Activated CD4-positive, alpha-beta T cell treated with anti-CD3 and anti-CD28 coated beads, Interleukin-2, amount 50 U/mL, for 48 hours (primary cell): ENCODE measurements around the gene ZNF628.
A peak's percentile ranks its signal among the peaks of the same experiment; 100 is the strongest.

Experiments used
- DNase-seq, 2 experiments: peaks; one replicate each; pipeline ENCODE4 v3.0.0-alpha.2; 2020

ZNF628 gene

DNA sequence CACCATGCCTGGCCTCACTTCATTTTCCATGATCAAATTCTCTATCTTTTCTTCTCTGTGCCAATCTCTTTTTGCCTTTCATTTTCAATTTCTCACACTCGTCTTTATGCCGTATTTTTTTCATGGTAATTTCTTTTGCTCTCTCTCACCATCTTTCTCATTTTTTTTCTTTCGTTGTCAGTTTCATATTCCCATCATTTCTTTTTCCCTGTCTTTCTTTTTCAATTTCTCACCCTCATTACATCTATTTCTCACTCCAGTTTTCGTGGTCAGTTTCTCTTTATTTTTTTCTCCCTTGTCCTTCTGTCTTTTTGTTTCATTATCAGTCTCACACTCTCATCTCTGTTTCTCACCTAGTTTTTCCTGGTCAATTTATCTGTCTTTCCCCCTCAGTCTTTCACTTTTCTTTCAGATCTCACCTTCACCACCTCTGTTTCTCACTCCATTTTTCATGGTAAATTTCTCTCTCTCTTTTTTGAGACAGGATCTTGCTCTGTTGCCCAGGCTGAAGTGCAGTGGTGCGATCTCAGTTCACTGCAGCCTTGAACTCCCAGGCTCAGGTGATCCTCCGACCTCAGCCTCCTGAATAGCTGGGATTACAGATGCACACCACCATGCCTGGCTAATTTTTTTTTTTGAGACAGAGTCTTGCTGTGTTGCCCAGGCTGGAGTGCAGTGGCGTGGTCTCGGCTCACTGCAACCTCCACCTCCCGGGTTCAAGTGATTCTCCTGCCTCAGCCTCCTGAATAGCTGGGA lies 26.0 kb downstream of the ZNF628 start:
- no peak for DNase-seq

DNA sequence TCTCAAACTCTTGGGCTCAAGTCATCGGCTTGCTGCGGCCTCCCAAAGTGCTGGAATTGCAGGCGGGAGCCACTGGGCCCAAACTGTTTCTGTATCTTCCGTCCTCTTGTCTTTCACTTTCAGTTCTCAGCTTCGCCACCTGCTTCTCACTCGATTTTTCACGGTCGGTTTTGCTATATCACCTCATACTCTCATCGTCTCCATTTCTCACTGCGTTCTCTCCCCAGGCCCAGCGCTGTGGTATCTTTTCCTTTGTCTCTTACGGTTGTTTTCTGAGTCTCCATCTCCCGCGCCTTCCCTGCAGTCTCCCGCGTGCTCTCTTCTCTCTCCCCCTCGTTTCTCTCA lies 26.7 kb downstream of the ZNF628 start:
- DNase-seq = no peak

DNA sequence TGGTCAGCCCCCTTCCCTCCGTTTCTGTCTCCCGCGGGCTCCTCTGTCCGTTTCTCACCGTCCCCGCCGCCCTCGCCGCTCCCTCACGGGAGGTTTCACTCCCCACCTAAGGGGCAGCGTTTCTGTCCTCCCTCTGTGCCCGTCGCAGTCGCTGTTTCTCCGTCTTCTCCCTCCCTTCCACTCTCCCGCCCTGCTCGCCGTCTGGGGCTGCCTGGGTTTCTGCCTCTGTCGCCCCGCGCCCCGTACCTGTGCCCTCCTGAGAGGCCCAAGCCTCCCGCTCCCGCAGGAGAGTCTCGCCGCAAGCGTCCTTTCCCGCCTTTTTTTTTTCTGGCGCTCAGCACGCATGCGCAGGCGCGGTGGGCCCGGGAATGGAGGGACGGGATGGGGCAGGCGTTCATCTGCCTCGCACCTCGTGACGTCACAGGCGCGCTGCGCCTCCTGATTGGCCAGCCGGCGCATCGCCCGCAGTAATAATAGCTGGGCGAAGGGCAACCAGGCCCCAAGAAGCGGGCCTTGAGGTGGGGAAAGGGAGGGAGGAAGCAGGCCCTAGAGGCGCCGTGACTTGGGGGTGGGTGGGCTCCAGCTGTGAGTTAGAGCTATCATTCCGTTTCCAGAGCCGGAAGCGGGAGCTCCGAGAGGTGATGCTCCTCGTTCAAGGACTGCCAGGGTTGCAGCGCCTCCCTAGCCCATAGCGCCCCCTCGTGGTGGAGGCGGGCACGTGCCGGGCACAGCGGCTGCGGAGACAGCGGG lies 27.3 kb downstream of the ZNF628 start:
- DNase-seq = peak; percentile 94 to 95

DNA sequence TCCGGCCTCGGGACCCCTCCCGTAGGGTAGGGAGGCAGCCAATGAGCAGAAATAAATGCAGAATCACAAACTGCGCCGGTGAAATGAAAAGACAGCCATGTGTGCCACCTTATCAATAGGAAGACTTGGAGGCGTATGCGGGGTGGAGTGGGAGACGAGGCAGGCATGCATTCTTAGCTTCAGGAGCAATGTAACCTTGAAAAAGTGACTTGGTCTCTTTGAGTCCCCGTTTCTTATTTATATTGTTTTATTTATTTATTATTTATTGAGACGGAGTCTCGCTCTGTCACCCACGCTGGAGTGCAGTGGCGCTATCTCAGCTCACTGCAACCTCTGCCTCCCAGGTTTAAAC lies 27.8 kb downstream of the ZNF628 start:
- DNase-seq = no peak

DNA sequence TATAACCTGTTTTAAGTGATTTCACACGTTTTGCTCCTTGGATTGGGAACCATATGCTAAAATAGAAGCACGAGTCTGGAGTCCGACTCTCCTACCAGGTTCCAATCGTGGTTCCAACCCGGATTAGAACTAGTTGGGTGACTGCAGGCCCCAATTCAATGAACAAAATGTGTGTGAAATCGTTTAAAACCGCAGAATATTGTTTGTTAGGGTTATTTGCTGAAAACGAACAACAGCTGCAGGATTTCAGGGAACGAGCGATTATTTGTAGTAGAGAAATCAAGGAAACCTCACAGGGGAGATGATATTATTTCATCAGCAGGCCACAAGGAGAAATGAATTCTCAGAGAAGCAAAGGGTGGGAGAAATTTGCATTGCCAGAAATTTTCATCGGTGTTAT lies 28.6 kb downstream of the ZNF628 start:
- no peak for DNase-seq

DNA sequence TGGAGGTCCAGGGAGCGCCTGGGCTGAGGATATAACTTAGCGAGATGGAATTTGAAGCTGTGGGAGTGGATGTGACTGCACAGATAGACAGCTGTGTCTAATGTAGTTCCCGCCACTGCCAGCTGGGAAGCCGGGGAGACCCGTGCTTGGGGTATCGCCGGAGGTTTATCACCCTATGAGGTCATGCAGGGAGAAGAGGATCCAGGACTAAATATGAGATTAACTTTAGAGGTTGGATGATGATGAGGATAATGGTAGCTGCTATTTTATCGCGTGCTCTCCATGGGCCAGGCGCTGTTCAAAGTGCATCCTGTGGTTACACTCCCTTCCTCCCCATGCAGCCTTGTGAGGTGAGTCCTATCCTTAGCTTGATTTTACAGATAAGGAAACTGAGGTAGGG lies 31.7 kb downstream of the ZNF628 start:
- no peak for DNase-seq

DNA sequence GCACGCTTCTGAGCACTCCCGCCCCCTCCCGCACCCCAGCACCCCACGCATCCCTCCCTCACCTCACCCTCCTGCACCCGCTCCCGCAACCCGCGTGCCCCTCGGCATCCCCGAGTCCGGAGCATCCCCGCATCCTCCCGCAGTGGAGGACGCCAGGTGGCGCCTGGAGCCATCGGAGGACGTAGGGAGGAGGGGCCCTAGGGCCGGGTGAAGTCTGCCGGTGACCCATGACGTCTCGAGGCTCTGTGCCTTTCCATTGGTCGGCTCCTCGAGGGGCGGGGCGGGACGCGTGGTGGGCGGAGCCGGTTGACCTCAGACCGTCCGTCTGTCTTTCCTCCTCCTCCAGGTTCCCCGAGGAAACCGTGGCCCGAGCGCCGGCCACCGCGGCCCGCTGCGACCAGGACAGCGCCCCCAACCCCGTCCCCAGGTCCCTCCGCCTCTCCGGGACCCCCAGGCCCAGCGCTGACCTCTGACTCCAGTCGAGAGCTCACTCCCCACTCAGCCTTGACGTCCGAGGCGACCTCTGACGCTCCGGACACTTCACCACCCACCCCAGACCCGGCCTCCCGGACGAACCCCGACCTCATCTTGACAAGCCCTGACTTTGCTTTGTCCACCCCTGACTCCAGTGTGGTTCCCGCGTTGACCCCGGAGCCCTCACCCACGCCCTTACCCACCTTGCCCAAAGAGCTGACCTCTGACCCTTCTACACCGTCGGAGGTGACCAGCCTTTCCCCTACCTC lies 40.6 kb downstream of the ZNF628 start:
- peak; percentile 93 to 94 for DNase-seq

DNA sequence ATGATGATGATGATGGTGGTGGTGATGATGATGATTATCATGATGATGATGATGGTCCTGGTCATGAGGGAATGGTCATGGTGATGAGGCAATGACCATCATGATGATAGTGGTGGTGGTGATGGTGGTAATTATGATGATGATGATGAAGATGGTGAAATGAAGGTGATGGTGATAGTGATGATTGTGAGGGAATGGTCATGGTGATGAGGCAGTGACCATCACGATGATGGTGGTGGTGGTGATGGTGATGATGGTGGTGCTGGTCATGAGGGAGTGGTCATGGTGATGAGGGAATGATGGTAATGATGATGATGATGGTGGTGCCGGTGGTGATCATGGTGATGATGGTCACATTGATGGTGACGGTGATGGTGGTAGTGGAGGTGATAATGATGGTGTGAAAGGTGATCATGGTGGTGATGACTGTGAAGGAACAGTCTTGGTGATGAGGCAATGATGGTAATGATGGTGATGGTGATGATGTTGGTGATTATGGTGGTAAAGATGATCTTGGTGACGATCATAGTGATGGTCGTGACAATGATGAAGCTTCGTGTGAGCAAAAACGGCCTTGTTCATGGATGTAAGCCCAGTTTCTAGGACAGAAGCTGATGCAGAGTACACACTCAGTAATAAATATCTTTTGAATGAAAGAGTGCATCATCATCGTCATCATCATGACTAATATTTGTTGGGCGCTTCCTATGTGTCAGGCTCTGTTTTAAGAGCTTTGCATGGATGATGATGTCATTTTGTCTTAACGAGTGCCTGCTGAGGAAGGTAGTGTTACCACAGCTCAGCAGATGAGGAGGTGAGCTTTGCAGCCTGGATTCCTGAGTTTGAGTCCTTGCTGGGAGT lies 43.3 kb downstream of the ZNF628 start:
- DNase-seq = no peak

DNA sequence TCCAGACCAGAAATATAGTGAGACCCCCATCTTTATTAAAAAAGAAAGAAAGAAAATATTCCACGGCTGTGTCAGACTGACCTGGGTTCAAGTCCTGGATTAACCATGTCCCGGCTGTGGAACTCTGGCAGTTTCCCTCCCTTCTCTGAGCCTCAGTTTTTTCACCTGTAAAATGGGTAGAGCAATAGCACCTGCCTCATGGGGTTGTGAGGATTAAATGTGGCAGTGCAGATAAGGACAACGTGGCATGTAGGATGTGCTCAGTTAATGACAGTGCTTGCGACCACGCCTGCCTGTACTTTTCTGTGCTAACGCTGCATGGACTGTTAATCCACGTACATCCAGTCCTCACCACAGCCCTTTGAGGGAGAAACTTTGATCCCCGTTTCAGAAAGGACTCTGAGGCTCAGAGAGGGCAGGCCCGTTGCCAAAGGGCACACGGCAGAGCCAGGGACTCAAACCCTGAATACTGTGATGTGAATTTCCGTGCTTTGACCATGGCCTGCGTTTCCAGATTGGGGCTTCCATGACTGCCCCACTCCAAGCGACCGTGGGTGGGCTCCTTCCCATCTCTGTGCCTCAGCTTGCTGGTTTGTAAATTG lies 44.4 kb downstream of the ZNF628 start:
- no peak for DNase-seq

DNA sequence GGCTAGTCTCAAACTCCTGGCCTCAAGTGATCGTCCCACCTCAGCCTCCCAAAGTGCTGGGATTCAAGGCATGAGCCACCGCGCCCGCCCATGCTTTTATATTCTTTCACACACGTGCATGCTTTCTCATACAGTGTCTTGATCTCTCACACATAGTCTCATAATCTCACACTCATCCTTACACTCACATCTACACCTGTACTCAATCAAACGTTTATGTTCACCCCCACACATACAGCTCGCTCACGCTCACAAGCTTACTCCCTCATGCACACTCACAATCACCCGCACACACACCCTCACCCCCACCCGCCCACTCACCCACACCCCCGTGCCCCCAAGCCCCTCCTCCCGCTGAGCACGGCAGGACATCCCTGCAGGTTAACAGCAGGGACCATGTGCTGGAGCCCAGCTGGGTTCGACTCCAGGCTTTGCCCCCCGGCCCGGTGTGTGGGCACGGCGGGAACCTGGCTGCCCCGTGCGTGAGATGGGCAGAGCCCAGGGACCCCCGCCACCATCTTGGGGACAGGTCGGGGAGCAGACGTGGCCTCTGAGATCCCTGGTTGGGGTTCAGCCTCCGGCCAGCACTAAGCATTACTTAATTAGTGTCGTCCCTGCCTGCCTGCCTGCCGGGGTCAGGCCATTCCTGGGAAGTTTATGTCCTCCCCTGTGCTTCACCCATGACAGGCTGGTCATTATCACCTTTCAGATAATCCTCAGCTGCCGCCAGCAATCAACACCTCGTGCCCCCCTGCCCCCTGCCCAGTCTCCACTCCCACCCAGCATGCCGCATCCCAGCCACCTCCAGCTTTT lies 49.1 kb downstream of the ZNF628 start:
- DNase-seq = no peak

DNA sequence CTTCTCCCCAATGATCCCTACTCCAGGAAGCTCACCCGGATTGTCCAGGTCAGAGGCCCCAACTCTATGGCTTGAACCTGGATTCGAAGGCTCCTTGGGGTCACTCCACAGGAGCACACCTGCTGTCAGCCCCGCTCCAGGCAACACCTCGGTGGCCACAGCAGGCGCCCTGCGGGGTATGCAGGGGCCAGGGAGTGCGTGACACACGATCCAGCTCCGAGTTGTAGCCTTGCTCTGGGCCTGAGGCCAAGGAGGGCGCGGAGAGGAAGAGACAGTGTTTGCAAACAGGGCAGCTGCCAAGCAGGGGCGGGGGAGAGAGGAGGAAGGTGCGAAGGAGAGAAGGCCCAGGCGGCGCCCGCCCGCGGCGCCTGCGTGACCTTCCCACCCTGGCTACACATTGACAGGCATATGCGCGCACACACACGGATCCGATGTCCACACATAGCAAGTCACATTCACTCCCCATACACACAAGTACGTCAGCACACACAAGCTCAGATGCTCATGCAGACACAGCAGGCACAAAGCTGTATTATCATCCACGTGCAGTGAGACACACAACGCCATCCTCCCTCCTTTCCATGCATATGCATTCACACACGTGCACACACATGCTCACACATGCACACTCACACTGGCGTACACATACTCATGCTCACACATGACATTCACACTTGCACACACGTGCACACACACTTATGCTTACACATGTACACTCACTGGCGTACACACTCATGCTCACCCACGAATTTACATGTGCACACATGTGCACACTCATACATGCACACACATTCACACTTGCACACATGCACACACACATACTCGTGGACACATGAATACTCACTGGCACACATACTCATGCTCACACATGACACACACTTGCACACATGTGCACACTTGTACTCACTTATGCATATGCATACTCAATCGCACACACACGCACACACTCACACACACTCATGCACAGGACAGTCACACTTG lies 50.1 kb downstream of the ZNF628 start:
- DNase-seq = no peak

DNA sequence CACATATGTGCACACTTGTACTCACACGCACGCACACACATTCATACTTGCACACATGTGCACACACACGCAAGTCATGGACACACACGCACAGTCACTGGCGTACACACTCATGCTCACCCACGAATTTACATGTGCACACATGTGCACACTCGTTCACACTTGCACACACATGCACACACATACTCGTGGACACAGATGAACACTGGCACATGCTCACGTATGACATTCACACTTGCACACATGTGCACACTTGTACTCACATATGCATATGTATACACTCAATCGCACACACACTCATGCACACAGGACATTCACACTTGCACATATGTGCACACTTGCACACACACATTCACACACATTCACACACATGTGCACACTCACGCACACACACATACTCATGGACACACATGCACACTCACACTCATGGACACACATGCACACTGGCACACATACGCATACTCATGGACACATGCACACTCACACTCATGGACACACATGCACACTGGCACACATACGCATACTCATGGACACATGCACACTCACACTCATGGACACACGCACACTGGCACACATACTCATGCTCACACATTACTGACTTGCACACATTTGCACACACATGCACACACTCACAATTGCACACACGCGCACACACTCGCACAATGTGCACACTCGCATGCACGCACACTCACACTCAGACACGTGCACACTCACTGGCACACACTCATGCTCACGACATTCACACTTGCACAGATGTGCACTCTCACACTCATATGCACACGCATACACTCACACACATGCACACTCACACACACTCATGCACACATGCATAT lies 51.0 kb downstream of the ZNF628 start:
- DNase-seq = no peak

DNA sequence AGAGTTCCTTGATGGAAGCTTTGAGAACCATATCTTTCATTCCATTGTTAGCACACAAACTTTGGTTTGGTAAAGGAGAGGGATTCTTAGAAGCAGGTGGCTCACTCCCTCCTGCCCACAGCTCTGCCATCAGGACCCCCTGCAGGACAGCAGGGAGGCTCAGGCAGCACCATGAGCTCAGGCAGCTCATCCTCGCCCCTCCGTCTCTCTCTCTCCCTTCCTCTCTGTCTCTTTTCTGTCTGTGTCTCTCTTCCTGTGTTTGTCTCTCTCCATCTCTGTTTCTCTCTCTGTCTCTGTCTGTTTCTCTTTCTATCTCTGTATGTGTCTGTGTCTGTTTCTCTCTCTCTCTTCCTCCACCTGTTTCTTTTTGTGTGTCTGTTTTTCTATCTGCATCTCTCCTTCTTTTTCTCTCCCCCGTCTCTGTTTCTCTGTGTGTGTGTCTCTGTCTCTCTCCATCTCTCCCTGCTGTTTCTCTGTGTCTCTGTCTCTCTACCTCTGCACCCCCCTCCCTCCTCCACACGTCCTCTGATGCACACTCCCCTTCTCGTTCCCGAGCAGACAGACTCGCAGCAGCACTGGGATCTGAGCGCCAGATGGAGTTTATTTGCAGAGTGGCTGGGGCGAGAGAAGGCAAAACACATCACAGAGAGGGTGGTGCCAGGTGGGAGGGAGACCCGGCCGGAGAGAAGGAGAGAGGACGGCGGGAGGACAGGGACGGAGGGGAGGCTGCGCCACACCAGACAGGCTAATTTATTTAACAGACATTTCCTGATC lies 51.8 kb downstream of the ZNF628 start:
- no peak for DNase-seq

DNA sequence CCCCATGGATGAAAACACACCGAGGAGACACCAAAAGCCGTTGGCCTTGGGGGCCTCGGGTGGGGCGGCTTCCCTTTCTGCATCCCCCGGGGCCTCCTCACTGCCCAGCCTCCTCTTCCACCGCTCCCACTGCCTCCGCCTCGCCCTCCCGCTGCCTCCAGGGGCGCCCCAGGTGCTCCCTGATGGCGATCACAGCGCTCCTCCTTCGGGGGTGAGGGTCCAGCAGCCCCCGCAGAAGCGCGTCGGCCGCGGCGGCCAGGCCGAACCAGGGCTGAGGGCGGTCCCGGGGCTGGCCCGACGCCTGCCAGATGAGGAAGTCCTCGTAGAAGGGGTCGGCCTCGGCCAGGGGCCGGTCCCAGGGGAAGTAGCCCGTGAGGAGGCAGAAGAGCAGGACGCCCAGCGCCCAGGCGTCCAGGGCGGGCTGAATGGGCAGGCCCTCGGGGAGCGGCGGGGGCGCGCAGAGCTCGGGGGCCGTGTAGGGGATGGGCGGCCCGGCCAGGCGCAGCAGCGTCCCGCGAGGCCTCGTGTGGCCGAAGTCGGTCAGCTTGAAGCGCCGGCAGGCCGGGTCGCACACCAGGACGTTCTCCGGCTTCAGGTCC lies 53.3 kb downstream of the ZNF628 start:
- no peak for DNase-seq

DNA sequence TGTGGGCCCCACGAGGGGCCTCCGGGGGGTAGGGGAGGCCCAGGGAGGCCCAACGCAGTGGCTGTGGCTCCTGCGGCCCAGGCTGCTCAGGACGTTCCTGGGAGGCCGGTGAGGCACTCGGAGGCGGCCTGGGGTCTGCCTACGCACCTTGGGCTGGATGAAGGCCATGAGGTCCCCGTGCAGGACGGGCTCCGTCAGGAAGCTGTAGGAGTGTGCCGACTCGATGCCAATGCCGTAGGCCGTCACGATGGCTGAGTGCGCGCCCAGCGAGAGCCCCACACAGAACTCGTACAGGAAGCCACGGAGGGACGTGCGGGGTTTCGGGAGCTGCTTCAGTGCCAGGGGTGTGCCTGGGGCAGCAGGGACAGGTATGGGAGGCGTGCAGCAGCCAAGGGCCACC lies 54.6 kb downstream of the ZNF628 start:
- no peak for DNase-seq
